ENCODE measurements around the gene MARCHF11.

DNA sequence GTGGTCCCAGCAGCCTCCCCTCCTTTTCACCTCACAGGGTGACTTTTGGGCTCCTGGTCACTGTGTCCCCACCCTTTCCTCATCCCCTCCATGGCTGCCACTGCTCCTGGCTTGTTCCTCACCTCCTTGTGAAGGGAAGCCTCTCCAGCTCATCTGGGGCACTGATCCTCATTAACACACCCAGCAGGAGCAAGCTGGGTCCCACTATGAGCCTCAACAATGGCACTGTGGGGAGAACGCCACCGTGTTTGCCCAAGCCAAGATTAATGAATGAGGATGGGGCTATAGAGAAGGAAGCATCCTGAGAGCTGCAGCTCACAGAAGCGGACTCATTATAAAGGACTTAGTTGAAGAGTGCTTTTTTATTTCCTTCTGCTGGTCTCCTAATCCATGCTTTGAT is 118.4 kb downstream of the MARCHF11 start:
- no peak for TF ChIP-seq EZH2 (IDR thresholded peaks at IDR 0.05; ENCODE audit: low read depth, low read length, severe bottlenecking)
- TF ChIP-seq, protein P1, sequence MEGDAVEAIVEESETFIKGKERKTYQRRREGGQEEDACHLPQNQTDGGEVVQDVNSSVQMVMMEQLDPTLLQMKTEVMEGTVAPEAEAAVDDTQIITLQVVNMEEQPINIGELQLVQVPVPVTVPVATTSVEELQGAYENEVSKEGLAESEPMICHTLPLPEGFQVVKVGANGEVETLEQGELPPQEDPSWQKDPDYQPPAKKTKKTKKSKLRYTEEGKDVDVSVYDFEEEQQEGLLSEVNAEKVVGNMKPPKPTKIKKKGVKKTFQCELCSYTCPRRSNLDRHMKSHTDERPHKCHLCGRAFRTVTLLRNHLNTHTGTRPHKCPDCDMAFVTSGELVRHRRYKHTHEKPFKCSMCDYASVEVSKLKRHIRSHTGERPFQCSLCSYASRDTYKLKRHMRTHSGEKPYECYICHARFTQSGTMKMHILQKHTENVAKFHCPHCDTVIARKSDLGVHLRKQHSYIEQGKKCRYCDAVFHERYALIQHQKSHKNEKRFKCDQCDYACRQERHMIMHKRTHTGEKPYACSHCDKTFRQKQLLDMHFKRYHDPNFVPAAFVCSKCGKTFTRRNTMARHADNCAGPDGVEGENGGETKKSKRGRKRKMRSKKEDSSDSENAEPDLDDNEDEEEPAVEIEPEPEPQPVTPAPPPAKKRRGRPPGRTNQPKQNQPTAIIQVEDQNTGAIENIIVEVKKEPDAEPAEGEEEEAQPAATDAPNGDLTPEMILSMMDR (IDR thresholded peaks at IDR 0.05; ENCODE audit: control extremely low read depth in 1 of 3, insufficient read depth in 1 of 3, low read depth in 1 of 3, low read length in 3 of 3), result no peak
- TF ChIP-seq, protein P2, sequence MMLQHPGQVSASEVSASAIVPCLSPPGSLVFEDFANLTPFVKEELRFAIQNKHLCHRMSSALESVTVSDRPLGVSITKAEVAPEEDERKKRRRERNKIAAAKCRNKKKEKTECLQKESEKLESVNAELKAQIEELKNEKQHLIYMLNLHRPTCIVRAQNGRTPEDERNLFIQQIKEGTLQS (IDR thresholded peaks at IDR 0.05; ENCODE audit: insufficient read depth, low read depth, low read length), result no peak
- no peak for TF ChIP-seq TAF1 (IDR thresholded peaks at IDR 0.05; ENCODE audit: low read depth, low read length)
- TF ChIP-seq SIN3A (conservative IDR thresholded peaks at IDR 0.05 in 1 of 2, IDR thresholded peaks at IDR 0.05 in 1 of 2; ENCODE audit: low read depth in 1 of 2, low read length in 2 of 2), result no peak

Data from H1 (cell line).